Measurements from ENCODE around the gene RFC4.
"Not testable (repeated sequence)": the region's sequence is repeated elsewhere in the genome, so short reads cannot be mapped to it uniquely, and the experiment has no call there.

The RFC4 gene, protein sequence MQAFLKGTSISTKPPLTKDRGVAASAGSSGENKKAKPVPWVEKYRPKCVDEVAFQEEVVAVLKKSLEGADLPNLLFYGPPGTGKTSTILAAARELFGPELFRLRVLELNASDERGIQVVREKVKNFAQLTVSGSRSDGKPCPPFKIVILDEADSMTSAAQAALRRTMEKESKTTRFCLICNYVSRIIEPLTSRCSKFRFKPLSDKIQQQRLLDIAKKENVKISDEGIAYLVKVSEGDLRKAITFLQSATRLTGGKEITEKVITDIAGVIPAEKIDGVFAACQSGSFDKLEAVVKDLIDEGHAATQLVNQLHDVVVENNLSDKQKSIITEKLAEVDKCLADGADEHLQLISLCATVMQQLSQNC

DNA sequence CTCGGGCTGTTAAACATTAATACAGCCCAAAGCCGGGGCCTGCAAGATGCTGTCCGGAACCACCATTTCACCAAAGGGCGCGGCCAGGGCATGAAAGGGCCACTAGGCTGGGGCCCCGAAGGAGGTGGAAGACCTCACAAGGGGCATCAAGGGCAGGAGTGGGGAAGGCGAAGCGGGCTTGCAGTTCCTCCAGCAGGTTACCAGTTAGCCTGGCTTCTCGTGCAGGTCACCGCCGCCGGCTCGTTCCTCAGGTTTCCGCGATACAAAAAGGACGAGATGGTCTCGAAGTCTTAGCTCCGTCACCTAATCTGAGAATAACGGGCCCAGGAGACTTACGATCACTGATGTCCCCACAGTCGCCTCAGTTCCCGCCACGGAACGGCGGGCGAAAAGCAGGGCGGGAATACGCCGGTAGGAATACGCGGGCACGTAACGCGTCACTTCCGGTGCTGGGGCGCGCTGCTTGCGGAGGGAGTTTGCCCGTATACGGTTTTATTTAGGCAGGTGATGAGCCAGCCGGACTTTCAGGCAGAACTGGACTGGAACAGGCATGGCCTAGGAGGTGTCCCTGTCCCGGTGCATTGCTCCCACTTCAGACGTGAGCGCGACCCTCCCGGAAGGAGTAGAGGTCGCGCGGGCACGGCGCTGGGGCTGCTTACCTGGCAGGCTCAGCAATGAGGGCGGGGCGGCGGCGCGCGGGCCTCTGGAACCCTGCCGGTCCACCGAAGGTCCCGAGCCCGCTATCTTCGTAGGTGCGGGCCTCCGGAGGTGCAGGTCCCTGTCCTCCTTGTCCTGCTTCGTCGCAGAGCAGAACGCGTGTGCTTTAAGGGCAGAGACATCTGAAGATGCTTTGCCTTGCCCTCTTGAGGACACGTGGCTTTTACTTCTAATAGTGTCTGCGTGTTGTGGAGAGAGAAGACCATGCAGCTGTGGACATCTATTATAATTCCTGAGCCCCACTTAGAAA, at the start of gene RFC4:
TSS of gene RFC4 (minus strand) at position 394 of the 967 bp plus-strand sequence. CDS start 1,769 bp downstream, outside the sequence.
- peak; percentile 76 to 78 for DNase-seq (ENCODE audit: low read depth in 1 of 2, low spot score in 1 of 2)

DNA sequence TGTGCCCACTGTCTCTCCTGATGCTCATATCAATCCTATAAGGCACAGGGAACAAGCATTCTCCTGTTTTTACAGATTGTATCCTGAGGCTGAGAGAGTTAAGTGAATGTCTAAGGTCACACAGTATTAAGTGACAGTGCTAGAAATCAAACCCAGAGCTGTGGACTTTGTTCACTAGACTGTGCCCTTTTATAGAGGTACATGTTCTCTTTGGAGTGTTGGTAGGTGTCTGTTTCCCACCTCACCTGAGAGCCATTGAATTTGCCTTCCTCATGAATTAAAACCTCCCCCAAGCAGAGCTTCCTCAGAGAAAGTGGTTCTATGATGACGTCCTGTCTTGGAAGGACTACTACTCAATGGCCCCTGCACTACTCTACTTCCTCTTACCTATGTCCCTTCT, 48.7 kb upstream of the RFC4 start:
- no peak for DNase-seq (ENCODE audit: low read depth in 1 of 2, low spot score in 1 of 2)

DNA sequence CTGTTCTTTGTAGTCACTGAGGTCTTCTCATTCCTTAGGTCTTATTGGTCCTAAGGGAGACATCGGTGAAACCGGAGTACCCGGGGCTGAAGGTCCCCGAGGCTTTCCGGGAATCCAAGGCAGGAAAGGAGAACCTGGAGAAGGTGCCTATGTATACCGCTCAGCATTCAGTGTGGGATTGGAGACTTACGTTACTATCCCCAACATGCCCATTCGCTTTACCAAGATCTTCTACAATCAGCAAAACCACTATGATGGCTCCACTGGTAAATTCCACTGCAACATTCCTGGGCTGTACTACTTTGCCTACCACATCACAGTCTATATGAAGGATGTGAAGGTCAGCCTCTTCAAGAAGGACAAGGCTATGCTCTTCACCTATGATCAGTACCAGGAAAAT, 47.9 kb upstream of the RFC4 start:
- no peak for DNase-seq (ENCODE audit: low read depth in 1 of 2, low spot score in 1 of 2)

DNA sequence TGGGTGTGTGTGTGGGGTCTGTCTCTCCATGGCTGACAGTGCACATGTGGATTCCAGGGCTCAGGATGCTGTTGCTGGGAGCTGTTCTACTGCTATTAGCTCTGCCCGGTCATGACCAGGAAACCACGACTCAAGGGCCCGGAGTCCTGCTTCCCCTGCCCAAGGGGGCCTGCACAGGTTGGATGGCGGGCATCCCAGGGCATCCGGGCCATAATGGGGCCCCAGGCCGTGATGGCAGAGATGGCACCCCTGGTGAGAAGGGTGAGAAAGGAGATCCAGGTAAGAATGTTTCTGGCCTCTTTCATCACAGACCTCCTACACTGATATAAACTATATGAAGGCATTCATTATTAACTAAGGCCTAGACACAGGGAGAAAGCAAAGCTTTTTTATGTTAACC, 46.7 kb upstream of the RFC4 start:
- DNase-seq (ENCODE audit: low read depth in 1 of 2, low spot score in 1 of 2): no peak

DNA sequence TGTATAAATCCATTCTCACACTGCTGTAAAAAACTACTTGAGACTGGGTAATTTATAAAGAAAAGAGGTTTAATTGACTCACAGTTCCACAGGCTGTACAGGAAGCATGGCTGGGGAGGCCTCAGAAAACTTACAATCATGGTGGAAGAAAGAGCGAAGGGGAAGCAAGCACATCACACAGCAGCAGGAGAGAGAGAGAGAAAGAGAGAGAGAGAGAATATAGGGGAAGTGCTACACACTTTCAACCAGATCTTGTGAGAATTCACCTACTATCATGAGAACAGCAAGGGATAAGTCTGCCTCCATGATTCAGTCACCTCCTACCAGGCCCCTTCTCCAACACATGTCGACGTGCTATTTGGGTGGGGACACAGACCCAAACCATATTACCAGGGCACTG, 45.6 kb upstream of the RFC4 start:
- DNase-seq (ENCODE audit: low read depth in 1 of 2, low spot score in 1 of 2): not testable (repeated sequence)

DNA sequence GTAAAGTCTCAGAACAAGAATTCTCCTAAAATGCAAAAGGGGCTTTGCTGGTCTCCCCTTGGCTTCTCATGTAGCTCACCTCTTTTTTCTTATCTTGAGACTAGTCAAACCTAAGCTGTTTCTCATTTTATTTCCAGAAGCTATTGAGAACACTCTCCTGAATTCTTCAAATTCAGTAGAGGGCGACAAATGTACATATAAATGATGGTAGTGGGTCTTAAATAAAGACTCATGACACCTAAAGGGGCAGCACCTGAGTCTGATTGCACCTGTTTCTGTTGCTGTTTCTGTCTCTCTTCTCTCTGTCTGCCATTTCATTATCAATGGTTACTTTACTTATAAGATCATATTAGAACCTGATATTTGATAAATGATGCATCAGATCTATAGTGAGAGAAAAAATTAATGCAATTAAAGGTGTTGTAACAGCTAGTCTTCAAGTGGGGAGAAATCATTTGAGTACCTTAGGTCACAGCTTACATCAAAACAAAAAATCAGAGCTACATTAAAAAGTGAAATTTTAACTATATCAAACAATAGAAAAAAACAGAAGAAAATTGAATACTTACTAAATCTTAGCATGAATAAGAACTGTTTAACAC, 43.2 kb upstream of the RFC4 start:
- no peak for DNase-seq (ENCODE audit: low read depth in 1 of 2, low spot score in 1 of 2)

DNA sequence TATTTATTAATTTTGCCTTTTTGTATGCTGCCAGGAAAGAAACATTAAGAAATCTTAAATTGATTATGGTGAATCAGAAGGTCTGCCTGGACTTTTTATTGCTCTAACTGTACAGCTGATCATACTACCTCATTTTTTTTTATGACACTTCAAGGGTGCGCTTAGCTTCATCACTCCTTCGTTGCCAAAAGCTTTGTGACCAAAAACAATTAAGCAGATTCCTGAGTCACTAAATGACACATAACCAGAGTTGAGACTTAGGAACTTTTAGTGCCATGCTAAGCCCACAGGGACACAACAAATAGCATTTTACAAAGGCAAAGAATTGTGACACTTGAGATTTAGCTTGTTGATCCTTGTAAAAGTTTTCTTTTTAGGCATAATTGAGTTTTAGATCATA, 41.2 kb upstream of the RFC4 start:
- no peak for DNase-seq (ENCODE audit: low read depth in 1 of 2, low spot score in 1 of 2)

DNA sequence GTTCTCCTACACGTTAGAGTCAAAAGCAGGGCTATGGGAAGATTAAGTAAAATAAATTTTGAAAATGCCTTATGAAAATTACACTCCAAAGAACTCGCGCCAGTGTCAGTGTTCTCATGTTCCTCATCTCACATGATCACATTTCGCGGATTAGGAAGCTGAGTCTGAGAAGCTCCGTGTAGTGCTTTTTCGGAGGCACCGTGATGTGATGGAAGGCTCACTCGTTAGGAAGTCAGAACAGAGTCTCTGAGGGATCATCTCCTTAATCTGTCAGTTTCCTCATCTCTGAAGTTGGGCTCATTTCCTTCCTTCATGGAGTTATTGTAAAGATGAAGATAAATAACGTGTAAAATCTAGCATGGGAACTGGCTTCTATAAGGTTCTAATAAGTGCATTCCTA, 39.5 kb upstream of the RFC4 start:
- DNase-seq (ENCODE audit: low read depth in 1 of 2, low spot score in 1 of 2): no peak

DNA sequence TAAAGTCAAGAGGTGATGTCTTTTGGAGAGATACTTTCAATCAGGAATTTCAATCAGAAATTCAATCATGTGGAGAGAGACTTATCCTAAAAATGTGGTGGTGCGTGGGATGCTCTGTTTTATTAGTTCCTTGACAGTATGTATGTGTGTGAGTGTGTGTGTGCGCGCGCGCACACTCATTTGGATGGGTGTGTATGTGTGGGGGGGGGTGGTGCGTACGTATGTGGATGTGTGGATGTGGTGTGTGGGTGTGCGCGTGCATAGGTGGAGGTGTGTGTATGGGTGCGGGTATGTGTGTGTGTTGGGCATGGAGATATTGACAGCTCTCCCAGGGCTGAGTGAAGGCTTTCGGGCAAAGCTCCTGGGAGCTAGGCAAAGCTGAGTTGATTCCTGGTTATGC, 38.6 kb upstream of the RFC4 start:
- DNase-seq (ENCODE audit: low read depth in 1 of 2, low spot score in 1 of 2): no peak

DNA sequence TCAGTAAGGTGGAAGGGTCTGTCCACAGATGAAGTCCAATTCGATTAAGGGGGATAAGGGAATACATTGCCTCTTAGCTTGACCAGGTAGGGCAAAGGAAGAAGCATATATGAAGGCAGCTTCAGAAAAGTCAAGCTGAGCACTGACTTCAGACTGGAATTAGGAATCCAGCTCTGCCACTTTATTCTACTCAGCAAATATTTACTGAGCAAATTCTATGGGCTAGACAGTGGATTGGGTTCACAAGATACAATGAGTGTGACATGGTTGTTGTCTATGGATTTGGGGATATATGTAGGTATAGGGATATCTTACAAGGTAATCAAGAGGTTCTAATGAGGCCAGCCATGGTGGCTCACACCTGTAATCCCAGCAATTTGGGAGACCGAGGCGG, 36.8 kb upstream of the RFC4 start:
- DNase-seq (ENCODE audit: low read depth in 1 of 2, low spot score in 1 of 2): no peak

DNA sequence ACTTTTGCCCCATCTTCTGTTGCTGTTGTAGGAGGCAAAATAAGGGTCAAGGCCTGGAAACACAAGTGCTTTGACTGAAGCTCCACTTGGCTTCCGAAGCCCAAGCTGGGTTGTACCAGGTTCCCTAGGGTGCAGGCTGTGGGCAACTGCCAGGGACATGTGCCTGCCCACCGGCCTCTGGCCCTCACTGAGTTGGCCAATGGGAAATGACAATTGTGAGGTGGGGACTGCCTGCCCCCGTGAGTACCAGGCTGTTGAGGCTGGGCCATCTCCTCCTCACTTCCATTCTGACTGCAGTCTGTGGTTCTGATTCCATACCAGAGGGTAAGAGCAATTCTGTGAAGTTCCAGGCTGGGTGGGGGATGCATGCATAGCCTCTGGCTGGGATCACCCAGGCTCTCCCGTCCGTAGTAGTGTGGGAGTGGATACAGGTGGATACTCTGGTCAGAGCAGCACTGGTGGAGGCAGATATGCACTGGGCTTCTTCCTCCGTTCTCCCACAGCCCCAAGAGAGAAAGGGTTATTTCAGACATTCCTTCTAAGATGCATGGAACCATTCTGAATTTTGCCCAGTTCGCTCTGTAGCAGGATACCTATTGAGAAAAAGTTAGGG, 36.2 kb upstream of the RFC4 start, which contains the start of gene ADIPOQ:
TSS of gene ADIPOQ (plus strand) at position 285 of the 613 bp plus-strand sequence. CDS start 10,349 bp downstream, outside the sequence.
- DNase-seq (ENCODE audit: low read depth in 1 of 2, low spot score in 1 of 2): no peak

DNA sequence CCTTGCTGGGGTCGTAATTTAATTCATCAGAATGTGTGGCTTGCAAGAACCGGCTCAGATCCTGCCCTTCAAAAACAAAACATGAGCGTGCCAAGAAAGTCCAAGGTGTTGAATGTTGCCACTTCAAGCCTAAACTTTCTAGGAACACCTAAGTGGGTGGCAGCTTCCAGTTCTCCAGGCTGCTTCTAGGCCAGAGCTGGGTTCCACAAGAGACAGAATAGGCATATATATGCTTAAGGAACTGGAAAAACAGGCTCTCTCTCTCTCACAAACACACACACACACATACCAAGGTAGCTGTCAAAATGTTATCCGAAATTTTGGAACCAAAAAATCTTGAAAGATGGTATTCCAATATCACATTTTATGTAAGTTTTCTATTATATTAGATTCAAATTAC, 35.3 kb upstream of the RFC4 start:
- DNase-seq (ENCODE audit: low read depth in 1 of 2, low spot score in 1 of 2): no peak

DNA sequence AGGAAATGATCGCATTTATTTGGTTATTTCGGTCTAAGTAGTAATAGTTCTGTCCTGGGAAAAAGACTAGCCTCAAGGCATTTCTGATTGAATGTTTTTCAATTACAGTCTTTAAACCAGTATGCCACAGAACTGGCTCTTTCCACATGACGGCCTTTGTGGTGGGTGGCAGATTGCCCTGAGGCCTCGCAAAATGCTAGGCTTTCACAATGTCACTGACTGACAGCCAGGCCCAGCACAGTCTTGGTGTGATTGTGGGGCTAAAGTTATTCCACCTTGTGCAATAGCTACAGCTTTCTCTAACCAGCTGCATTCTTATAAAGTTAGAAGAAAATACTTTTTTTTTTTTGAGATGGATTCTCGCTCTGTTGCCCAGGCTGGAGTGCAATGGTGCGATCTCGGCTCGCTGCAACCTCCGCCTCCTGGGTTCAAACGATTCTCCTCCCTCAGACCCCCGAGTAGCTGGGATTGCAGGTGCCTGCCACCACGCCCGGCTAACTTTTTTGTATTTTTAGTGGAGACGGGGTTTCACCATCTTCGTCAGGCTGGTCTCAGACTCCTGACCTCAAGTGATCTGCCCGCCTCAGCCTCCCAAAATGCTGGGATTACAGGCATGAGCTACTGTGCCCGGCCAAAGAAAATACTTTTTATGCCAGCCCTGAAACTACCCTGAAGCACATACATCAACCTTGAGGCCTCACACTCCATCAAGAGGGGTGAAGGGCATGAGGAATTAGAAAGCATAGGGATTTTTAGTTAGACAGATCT, 33.8 kb upstream of the RFC4 start:
- DNase-seq (ENCODE audit: low read depth in 1 of 2, low spot score in 1 of 2): no peak

DNA sequence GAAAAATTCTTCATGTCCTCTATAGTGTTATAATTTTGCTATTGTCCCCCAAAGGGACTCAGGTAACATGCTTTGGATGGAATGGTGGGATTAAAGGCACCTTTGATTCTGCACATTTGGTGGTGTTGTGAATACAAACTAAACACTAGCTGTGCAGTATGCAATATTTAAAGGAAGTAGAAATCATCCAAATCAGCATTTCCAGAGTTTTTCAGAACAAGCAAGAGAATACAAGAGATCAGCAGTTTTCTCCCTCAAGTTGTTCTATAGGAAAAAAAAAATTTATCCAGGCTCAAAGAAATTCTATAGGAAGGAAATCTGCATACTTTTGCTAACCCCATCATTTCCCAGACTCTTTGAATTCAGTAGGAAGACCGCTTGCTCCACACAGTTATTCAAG, 26.0 kb upstream of the RFC4 start:
- no peak for DNase-seq (ENCODE audit: low read depth in 1 of 2, low spot score in 1 of 2)

DNA sequence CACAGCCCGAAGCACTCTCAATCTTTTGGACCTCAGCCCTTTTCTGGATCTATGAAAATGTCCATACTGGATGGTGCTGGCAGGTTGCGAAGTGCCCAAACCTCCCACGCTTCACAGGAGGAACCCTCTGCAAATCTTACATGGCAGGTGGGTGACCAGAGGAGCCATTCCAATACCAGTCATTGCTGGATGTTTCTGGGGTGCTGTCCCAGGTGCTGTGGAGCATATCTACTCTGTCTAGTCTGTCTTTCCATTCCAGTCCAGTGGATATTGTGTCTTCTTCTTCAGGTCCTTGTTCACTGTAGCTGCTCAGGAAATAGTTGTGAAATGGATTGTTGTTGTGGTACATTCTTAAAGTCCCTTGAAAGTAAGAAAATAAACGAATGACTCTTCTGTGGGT, 25.5 kb upstream of the RFC4 start:
- no peak for DNase-seq (ENCODE audit: low read depth in 1 of 2, low spot score in 1 of 2)

DNA sequence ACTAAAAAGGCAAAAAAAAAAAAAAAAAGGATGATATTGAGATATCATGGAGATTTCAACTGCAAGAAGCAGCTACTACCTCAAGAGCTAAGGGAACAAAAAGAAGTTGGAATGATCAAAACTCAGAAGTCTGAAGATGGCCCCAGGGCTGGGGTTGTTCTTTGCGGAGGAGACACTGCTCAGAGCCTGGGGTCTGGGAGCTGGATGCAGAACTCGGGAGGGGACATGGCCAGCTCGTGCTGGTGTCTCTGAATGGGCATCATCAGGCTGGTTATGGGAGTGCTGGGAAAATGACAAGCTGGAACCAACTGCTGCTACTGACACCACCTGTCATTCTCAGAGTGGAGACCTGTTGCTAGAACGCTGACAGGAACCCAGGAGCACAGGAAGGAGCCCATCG, 22.1 kb upstream of the RFC4 start:
- DNase-seq (ENCODE audit: low read depth in 1 of 2, low spot score in 1 of 2): no peak

DNA sequence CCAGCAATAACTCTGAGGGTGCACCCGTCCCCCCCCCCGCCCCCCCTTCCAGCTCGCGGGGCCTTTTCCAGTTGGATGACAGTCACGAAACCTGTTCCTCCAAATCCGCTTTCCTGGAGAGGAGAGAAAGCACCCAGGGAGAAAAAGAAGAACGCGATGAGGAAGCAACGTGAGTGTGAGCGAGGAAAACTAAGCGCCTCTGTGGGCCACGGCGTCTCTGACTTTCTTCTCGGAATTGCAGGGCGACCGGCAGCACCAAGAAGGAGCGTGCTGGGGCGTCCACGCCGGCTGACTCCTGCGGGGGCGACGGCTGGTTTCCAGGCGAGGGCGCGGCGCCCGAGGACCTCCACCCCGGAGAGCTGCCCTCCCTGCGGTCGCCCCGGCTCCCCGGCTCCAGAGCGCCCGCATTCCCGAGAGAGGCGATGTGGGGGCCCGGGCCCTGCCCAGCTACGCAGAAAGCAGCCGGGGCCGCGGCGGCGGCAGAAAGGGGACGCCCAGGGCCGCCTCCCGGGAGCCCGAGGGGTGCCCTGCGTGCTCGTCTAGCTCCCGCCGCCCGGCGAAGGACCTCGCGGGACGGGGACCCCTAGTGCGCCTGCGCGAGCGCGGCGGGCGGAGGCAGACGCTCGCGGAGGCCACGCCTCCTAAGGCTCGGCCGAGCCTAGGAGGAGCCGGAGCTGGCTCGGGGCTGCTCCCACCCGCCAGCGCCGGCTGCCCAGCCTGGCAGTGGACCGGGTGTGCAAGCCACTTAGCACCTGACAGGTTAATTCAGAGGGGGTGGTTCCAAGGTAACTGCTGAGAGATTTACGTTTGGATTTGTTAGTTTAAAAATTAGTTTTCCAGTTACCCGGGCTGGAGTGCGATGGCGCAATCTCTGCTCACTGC, 20.9 kb upstream of the RFC4 start:
- DNase-seq (ENCODE audit: low read depth in 1 of 2, low spot score in 1 of 2): peak; percentile 53 to 82

DNA sequence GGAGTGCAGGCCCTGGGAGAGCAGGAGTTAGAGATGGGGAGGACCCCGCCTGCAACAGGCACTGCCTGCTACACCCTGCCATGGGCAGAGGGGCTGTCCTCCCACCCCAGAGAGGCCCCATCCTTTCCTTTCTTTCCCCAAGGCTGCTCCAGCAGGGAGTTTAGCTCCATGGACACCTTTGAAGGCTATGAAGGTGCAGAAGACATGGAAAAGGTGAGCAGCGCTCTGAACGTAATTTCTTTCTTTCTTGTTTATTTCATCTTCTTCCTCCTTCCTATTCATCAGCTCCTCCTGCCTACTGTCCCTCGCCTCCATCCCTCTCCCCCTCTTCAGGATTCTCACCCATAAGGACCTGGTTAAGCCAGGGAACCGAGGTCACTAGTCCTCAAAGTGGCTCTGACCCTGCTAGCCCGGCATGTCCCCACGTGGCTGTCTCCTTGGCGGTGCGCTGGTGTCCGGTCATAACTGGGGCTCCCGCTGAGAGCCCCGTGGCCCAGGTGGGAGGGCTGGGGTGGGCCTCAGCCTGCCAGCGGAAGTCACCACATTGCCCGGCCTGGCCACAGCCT, 20.2 kb upstream of the RFC4 start:
- no peak for DNase-seq (ENCODE audit: low read depth in 1 of 2, low spot score in 1 of 2)

DNA sequence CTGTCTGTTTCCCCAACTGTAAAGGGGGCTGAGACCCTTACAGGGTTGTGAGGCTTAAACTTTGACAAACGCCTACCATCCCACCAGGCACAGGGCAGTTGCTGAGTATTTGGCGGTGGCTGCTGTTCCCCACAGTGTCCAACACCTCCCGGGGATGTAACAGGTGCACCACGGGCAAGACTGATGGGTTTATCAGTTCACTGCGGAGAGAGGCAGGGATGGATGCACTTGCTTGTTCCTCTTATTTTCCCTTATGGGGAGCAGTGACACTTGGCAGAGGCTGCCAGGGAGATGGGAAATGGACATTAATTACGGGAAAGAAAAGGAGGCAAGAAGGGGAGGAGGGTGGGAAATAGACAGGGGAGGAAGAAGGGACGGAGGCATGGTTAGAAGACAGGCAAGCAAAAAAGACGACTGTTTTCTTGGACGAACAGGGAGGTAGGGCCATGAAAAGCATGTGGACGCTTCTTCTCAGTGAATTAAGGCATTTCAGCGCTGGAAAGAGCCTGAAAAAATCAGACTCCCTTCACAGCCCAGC, 19.7 kb upstream of the RFC4 start:
- no peak for DNase-seq (ENCODE audit: low read depth in 1 of 2, low spot score in 1 of 2)

All from activated T-helper 1 cell treated with anti-CD3 and anti-CD28 coated beads, Interleukin-2, amount 50 U/mL, for 16 hours (primary cell).